ENCODE results near the gene STK24. TPM values are rescaled to one million over a fixed set of nuclear protein-coding genes. Genes with fewer than 3 reads are reported as not detected.

STK24 gene
- total and polyA plus RNA-seq, 10 of the 15 experiments (the other 5 are each of a cell fraction or from before 2014, with no cell fraction given), result 7.5 to 115 (median 52.9) TPM

GRCh38 chr13:98504029-98504351, 72.9 kb downstream of the STK24 start (continued):
- TF ChIP-seq ETV6 (conservative IDR thresholded peaks at IDR 0.05 in 1 of 2, IDR thresholded peaks at IDR 0.05 in 1 of 2; ENCODE audit: borderline replicate concordance in 1 of 2, low read depth in 1 of 2), result no peak

GRCh38 chr13:98503175-98504028, 73.5 kb downstream of the STK24 start:
- H3K36me3 ChIP-seq (ENCODE audit: control insufficient read depth in 2 of 2, insufficient read depth in 2 of 2, low read length in 1 of 2), result peaks cover 11% of the 10 kb centered on the region in 2 experiments; a peak in 3 of 4 replicates
- H4K20me1 ChIP-seq (ENCODE audit: control insufficient read depth, insufficient read depth), result peaks cover 7% of the 10 kb centered on the region; the same call in 1 of the 2 replicates
- BruUV-seq (replicated peaks), result no TSS peak
- peak; percentile 16; the same call in 2 of the 3 replicates for ATAC-seq
- peak overlapping the region; percentile 15; the same call in 1 of the 2 replicates for H3K4me3 ChIP-seq
- no peak overlapping the region; the same call in 1 of the 2 replicates for H3K9ac ChIP-seq (ENCODE audit: control insufficient read depth, insufficient read depth, low read length)
- H3K27ac ChIP-seq (ENCODE audit: control insufficient read depth, insufficient read depth), result peak overlapping the region; percentile 49
- ChIA-PET SMC1A (ENCODE audit: uncharacterized antibody, unreplicated experiment) (interaction anchor here (1.0 to 6.3 kb wide), 21 partner anchors 9 to 150 kb away, joined by 3 to 50 read pairs (median 6); no protein-coding TSS in a partner anchor), POLR2A (interaction anchor here (0.5 to 3.4 kb wide), 11 partner anchors 10 to 1070 kb away, joined by 3 to 25 read pairs (median 4); partner anchors contain the start of gene RAP2A), RAD21 (ENCODE audit: unreplicated experiment) (interaction anchor here (1.0 to 4.0 kb wide), 12 partner anchors 12 to 150 kb away, joined by 3 to 37 read pairs (median 10); partner anchors contain the start of gene STK24), CTCF (interaction anchor here (0.6 to 4.2 kb wide), 12 partner anchors 12 to 496 kb away, joined by 3 to 21 read pairs (median 4); no protein-coding TSS in a partner anchor)
- 63% methylated on average over 10 of the region's 10 CpGs for WGBS (ENCODE audit: insufficient coverage, insufficient replicate concordance, low lambda C conversion rate, missing lambda C conversion rate)
- TF ChIP-seq RUNX3 (IDR thresholded peaks at IDR 0.05; ENCODE audit: low read length) (peak; percentile 59), EGR1 (IDR thresholded peaks at IDR 0.05; ENCODE audit: borderline replicate concordance in 1 of 2, low read depth in 2 of 2, low read length in 2 of 2) (peak in 1 of 2 experiments; percentile 43; a peak in 1 of 3 replicates), TCF12 (IDR thresholded peaks at IDR 0.05; ENCODE audit: low read depth, low read length) (peak; percentile 64; the same call in 1 of the 2 replicates), MTA3 (IDR thresholded peaks at IDR 0.05; ENCODE audit: borderline replicate concordance, low read length) (0 out of 2 replicates have a peak, but pooled peaks have one; percentile 9), BHLHE40 (IDR thresholded peaks at IDR 0.05; ENCODE audit: borderline replicate concordance in 1 of 2, low read depth in 2 of 2, low read length in 1 of 2) (peak in 1 of 2 experiments; percentile 17; a peak in 1 of 4 replicates), SIN3A (IDR thresholded peaks at IDR 0.05; ENCODE audit: low read depth, low read length) (no peak), RCOR1 (conservative IDR thresholded peaks at IDR 0.05; ENCODE audit: low read depth, low read length) (no peak), ZSCAN29 (IDR thresholded peaks at IDR 0.05) (no peak)
- in situ Hi-C loops (cut with MboI), result no loop called here
- peak overlapping the region; percentile 51 for H3K4me2 ChIP-seq (ENCODE audit: control insufficient read depth, insufficient read depth)
- FAIRE-seq, result no peak
- H2AFZ ChIP-seq (ENCODE audit: control insufficient read depth, low read depth, low read length), result no peak overlapping the region
- intact Hi-C loops (cut with micrococcal nuclease; ENCODE audit: unreplicated experiment), result loop anchor here (1.0 kb wide), 1 partner anchor 27 kb away; no protein-coding TSS in a partner anchor
- no peaks in the 10 kb centered on the region for H3K9me3 ChIP-seq (replicated peaks; ENCODE audit: control insufficient read depth, insufficient read depth, low read length)
- no peaks in the 10 kb centered on the region for H3K27me3 ChIP-seq (replicated peaks in 1 of 2; ENCODE audit: control insufficient read depth in 2 of 2, insufficient read depth in 2 of 2, low read length in 1 of 2)
- H3K79me2 ChIP-seq (ENCODE audit: control insufficient read depth, insufficient read depth, low read length), result peaks cover 91% of the 10 kb centered on the region
- peaks cover 67% of the 10 kb centered on the region for H3K4me1 ChIP-seq (ENCODE audit: control insufficient read depth, insufficient read depth, low read length)
- DNase-seq (ENCODE audit: low read depth, low spot score), result no peak
